HepG2 (cell line): ENCODE results near the gene ARHGAP33. TPM values are rescaled to one million over a fixed set of nuclear protein-coding genes. Genes with fewer than 3 reads are reported as not detected.
A peak's percentile ranks its signal among the peaks of the same experiment; 100 is the strongest.

Source experiments
- CC2D1A ChIP-seq: sonication (generic); formaldehyde crosslinking; IDR thresholded peaks from 2 replicates; pipeline ENCODE4 v1.8.1; 2023; ENCODE audit warnings: mild to moderate bottlenecking, missing genetic modification reagents
- ELF1 ChIP-seq: sonication (generic); formaldehyde crosslinking; IDR thresholded peaks from 2 replicates; pipeline ENCODE4 v1.4.0; 2020; ENCODE audit warnings: missing genetic modification reagents
- ESRRA ChIP-seq: sonication (generic); formaldehyde crosslinking; IDR thresholded peaks from 2 replicates; pipeline ENCODE4 v1.5.1; 2020; ENCODE audit warnings: mild to moderate bottlenecking, low read depth, missing genetic modification reagents
- HNF1B ChIP-seq: sonication (generic); formaldehyde crosslinking; IDR thresholded peaks from 2 replicates; pipeline ENCODE4 v1.5.1; 2020; ENCODE audit warnings: mild to moderate bottlenecking, moderate library complexity, missing genetic modification reagents
- JDP2 ChIP-seq: sonication (generic); formaldehyde crosslinking; IDR thresholded peaks from 2 replicates; pipeline ENCODE4 v1.8.1; 2022; ENCODE audit warnings: missing genetic modification reagents, borderline replicate concordance
- KLF15 ChIP-seq: sonication (generic); formaldehyde crosslinking; IDR thresholded peaks from 2 replicates; pipeline ENCODE4 v1.8.1; 2023; ENCODE audit warnings: borderline replicate concordance, mild to moderate bottlenecking, inconsistent platforms, missing genetic modification reagents, mixed read lengths
- MYNN ChIP-seq: sonication (generic); formaldehyde crosslinking; IDR thresholded peaks from 2 replicates; pipeline ENCODE4 v1.4.0; 2020; ENCODE audit warnings: mild to moderate bottlenecking, low read depth, missing genetic modification reagents
- NCOR1 ChIP-seq: fragments of 200-600 bp; sonication (generic); IDR thresholded peaks from 2 replicates; pipeline ENCODE4 v1.7.0; 2017; ENCODE audit warnings: antibody characterized with exemption, low read length, borderline replicate concordance
- NFATC3 ChIP-seq: sonication (generic); formaldehyde crosslinking; IDR thresholded peaks from 2 replicates; pipeline ENCODE4 v1.5.1; 2020; ENCODE audit warnings: mild to moderate bottlenecking, missing genetic modification reagents
- PCBP2 ChIP-seq: fragments of 200-400 bp; formaldehyde crosslinking; optimal IDR thresholded peaks from 2 replicates; pipeline ENCODE3; 2018; ENCODE audit warnings: low read length, low read depth; ENCODE audit not compliant: poor library complexity, severe bottlenecking
- SAP130 ChIP-seq: IDR thresholded peaks from 2 replicates; pipeline ENCODE4 v1.6.1; 2016; ENCODE audit warnings: low read depth
- SP140L ChIP-seq: sonication (generic); formaldehyde crosslinking; IDR thresholded peaks from 2 replicates; pipeline ENCODE4 v1.4.0; 2020; ENCODE audit warnings: missing genetic modification reagents, borderline replicate concordance
- ZNF280B ChIP-seq: sonication (generic); formaldehyde crosslinking; IDR thresholded peaks from 2 replicates; pipeline ENCODE4 v1.5.0; 2020; ENCODE audit warnings: missing genetic modification reagents, mild to moderate bottlenecking, borderline replicate concordance
- ZNF326 ChIP-seq: sonication (generic); formaldehyde crosslinking; IDR thresholded peaks from 2 replicates; pipeline ENCODE4 v1.4.0; 2020; ENCODE audit warnings: missing genetic modification reagents, borderline replicate concordance
- ZNF431 ChIP-seq: sonication (generic); formaldehyde crosslinking; IDR thresholded peaks from 2 replicates; pipeline ENCODE4 v1.9.0; 2022; ENCODE audit warnings: missing genetic modification reagents, low read depth, mild to moderate bottlenecking, borderline replicate concordance
- ZNF616 ChIP-seq: sonication (generic); formaldehyde crosslinking; IDR thresholded peaks from 2 replicates; pipeline ENCODE4 v1.5.0; 2020; ENCODE audit warnings: low read depth, mild to moderate bottlenecking, missing genetic modification reagents
- polyA plus RNA-seq, 8 experiments: library from polyadenylated mRNA; depleted of rRNA in 3 of 8; stranded (reverse) in 7 of 8; unstranded in 1 of 8; fragments of >200 nt; fragmentation: Illumina TruSeq in 4 of 8; extraction: Trizol in 4 of 8; gene quantifications; 2 replicates each; pipeline versions ENCODE4 v1.2.1 to v1.2.3, GENCODE V29; 2011 to 2016; ENCODE audit warnings: low read depth in 4 of 8, missing spikeins in 1 of 8, mixed read lengths in 1 of 8; ENCODE audit not compliant: insufficient read depth in 1 of 8
- total RNA-seq, 5 experiments: library from RNA; depleted of rRNA; stranded (reverse); fragments of >200 nt; fragmentation: Illumina TruSeq; extraction: Trizol; gene quantifications; 2 replicates each; pipeline ENCODE4 v1.2.3, GENCODE V29; 2016; ENCODE audit warnings: low read depth in 1 of 5
- TF ChIP-seq, protein P1 (sequence below): sonication (generic); formaldehyde crosslinking; IDR thresholded peaks from 2 replicates; pipeline ENCODE4 v1.5.1; 2020; ENCODE audit warnings: missing genetic modification reagents, mild to moderate bottlenecking, borderline replicate concordance
- TF ChIP-seq, protein P2 (sequence below): sonication (generic); formaldehyde crosslinking; IDR thresholded peaks from 2 replicates; pipeline ENCODE4 v1.4.0; 2020; ENCODE audit warnings: missing genetic modification reagents
- TF ChIP-seq, protein P3 (sequence below): sonication (generic); formaldehyde crosslinking; IDR thresholded peaks from 2 replicates; pipeline ENCODE4 v1.5.1; 2020; ENCODE audit warnings: mild to moderate bottlenecking, missing genetic modification reagents, moderate library complexity

ARHGAP33 gene
- total and polyA plus RNA-seq, 2 of the 13 experiments (the other 11 are each of a cell fraction or from before 2014, with no cell fraction given): 1.3 to 2.7 TPM

- TF ChIP-seq, protein P1, sequence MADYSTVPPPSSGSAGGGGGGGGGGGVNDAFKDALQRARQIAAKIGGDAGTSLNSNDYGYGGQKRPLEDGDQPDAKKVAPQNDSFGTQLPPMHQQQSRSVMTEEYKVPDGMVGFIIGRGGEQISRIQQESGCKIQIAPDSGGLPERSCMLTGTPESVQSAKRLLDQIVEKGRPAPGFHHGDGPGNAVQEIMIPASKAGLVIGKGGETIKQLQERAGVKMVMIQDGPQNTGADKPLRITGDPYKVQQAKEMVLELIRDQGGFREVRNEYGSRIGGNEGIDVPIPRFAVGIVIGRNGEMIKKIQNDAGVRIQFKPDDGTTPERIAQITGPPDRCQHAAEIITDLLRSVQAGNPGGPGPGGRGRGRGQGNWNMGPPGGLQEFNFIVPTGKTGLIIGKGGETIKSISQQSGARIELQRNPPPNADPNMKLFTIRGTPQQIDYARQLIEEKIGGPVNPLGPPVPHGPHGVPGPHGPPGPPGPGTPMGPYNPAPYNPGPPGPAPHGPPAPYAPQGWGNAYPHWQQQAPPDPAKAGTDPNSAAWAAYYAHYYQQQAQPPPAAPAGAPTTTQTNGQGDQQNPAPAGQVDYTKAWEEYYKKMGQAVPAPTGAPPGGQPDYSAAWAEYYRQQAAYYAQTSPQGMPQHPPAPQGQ: no peak
- TF ChIP-seq KLF15 (no peak), ZNF616 (peak; percentile 93; the same call in 1 of the 2 replicates), NCOR1 (no peak), ZNF280B (CRISPR knock-in tag) (peak; percentile 90; the same call in 1 of the 2 replicates), PCBP2 (no peak), ESRRA (CRISPR knock-in tag) (no peak), ZNF431 (CRISPR knock-in tag) (peak; percentile 80; the same call in 1 of the 2 replicates), ZNF326 (no peak), JDP2 (CRISPR knock-in tag) (peak; percentile 80; the same call in 1 of the 2 replicates), SP140L (CRISPR knock-in tag) (peak; percentile 98; the same call in 1 of the 2 replicates), ELF1 (CRISPR knock-in tag) (0 out of 2 replicates have a peak, but pooled peaks have one; percentile 31), HNF1B (CRISPR knock-in tag) (0 out of 2 replicates have a peak, but pooled peaks have one; percentile 27), NFATC3 (CRISPR knock-in tag) (peak; percentile 71; the same call in 1 of the 2 replicates), SAP130 (CRISPR knock-in tag) (peak; percentile 96), MYNN (peak; percentile 95; the same call in 1 of the 2 replicates), CC2D1A (CRISPR knock-in tag) (no peak)
- TF ChIP-seq, protein P2, sequence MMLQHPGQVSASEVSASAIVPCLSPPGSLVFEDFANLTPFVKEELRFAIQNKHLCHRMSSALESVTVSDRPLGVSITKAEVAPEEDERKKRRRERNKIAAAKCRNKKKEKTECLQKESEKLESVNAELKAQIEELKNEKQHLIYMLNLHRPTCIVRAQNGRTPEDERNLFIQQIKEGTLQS (CRISPR knock-in tag): peak; percentile 85
- TF ChIP-seq, protein P3, sequence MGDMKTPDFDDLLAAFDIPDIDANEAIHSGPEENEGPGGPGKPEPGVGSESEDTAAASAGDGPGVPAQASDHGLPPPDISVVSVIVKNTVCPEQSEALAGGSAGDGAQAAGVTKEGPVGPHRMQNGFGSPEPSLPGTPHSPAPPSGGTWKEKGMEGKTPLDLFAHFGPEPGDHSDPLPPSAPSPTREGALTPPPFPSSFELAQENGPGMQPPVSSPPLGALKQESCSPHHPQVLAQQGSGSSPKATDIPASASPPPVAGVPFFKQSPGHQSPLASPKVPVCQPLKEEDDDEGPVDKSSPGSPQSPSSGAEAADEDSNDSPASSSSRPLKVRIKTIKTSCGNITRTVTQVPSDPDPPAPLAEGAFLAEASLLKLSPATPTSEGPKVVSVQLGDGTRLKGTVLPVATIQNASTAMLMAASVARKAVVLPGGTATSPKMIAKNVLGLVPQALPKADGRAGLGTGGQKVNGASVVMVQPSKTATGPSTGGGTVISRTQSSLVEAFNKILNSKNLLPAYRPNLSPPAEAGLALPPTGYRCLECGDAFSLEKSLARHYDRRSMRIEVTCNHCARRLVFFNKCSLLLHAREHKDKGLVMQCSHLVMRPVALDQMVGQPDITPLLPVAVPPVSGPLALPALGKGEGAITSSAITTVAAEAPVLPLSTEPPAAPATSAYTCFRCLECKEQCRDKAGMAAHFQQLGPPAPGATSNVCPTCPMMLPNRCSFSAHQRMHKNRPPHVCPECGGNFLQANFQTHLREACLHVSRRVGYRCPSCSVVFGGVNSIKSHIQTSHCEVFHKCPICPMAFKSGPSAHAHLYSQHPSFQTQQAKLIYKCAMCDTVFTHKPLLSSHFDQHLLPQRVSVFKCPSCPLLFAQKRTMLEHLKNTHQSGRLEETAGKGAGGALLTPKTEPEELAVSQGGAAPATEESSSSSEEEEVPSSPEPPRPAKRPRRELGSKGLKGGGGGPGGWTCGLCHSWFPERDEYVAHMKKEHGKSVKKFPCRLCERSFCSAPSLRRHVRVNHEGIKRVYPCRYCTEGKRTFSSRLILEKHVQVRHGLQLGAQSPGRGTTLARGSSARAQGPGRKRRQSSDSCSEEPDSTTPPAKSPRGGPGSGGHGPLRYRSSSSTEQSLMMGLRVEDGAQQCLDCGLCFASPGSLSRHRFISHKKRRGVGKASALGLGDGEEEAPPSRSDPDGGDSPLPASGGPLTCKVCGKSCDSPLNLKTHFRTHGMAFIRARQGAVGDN: 0 out of 2 replicates have a peak, but pooled peaks have one; percentile 27
These were observed 53.4 kb downstream of the ARHGAP33 start (continued) for GRCh38 chr19:35828692-35829301.
